GM12872 (cell line): ENCODE data around the gene PDCD4.

Experiments
- CTCF ChIP-seq: IDR thresholded peaks from 3 replicates; pipeline ENCODE4 v1.5.1; 2011; ENCODE audit warnings: low read depth, mild to moderate bottlenecking, low read length, moderate library complexity; ENCODE audit not compliant: insufficient read depth

The PDCD4 gene

GRCh38 chr10:110863956-110864355 lies 7.8 kb upstream of the PDCD4 start:
- no peak for TF ChIP-seq CTCF

- no peak for TF ChIP-seq CTCF
Observed at GRCh38 chr10:110864662-110865140, 7.0 kb upstream of the PDCD4 start.

GRCh38 chr10:110865186-110865808 lies 6.4 kb upstream of the PDCD4 start:
- TF ChIP-seq CTCF = no peak

DNA sequence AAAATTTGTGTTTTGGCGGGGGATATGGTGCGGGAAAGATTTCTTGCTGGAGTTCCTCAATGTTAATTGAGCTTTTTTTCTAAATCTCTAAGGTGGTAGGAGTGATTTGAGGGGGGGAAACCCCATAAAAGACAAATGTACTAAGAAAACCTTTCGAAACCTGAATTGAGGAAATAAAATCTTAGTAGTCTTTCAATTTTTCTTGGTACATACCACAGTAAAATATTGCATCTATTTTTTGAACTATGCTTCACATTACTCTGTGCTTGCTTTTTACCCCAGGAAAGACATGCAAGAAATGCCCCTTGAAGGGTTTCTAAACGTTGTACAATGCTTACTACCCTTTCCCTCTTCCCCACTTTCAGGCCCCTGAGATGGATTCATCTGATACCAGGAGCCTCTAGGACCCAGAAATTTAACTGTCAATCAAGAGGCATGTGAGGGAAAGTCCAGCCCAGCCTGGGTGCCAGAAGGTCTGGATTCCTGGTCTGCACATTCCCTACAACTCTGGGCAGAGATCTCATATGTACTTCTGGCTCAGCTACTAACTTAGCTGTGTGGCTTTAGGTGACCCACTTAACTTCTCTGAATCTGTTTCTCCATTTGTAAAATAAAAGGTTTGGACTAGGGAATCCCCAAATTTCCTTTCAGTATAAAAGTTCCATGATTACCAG lies 5.8 kb upstream of the PDCD4 start:
- no peak for TF ChIP-seq CTCF

DNA sequence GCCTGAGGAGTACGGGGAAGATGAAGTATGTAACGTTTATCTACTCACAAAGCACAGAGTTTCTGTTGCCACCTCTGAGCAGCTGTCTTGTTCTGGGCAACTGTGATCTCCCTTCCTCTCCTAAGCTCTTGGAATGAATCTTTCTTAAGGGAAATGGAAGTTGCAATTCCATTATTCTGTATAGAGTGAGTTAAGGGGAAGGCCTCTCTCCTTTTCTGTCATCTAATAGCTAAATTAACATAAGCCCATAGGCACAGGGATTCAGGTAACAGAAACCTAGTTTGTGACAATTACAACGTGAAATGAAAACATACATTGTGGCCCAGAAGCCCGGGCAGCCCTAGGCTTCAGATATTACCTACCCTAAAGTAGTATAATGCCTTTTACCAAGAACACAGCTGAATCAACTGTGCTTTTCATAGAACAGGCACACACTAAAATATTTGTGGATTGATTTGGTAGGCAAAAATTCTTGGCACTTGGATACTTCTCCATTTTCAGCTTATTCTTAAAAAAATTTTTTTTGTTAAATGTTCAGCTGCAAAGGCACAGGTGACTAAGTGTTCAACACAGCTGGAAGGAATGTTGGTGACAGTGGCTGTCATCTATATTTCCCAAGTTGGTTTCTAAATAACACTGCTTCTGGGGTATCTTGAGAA lies 3.8 kb upstream of the PDCD4 start:
- no peak for TF ChIP-seq CTCF

GRCh38 chr10:110868981-110869380 lies 2.7 kb upstream of the PDCD4 start:
- no peak for TF ChIP-seq CTCF

DNA sequence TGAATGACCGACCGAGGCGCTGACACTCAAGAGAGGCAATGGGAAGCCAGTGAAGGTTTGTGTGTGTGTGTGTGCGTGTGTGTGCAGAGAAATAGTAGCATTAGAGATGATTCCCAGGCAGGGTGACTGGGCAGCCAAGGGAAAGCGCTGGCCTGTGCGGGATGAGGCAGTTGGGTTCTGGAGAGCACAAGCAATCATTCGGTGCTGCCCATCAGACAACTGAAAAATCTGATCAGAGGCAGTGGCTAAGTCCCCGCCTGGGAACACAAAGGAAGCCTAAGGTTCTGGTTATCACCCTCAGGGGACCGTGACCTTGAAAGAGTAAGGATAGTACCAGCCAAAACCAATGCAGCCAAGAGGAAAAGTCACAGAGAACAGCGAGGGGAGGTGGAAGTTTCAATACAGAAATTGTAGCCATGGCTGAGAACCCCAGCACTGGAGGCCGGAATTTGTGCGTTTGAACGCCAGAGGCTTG lies 868 bp upstream of the PDCD4 start:
- no peak for TF ChIP-seq CTCF
